ENCODE results near the gene TTN.

The TTN gene

GRCh38 chr2:178689808-178690207, 117.4 kb downstream of the TTN start:
- TF ChIP-seq CTCF (conservative IDR thresholded peaks at IDR 0.05; ENCODE audit: low read depth, low read length) = no peak
- DNase-seq (ENCODE audit: low read depth) = no peak
- H3K4me3 ChIP-seq (ENCODE audit: low read depth, low read length) = no peak overlapping the region

GRCh38 chr2:178683877-178684276, 123.3 kb downstream of the TTN start:
- H3K4me3 ChIP-seq (ENCODE audit: low read depth, low read length) = no peak overlapping the region
- no peak for DNase-seq (ENCODE audit: low read depth)
- TF ChIP-seq CTCF (conservative IDR thresholded peaks at IDR 0.05; ENCODE audit: low read depth, low read length) = no peak

GRCh38 chr2:178681081-178681480, 126.1 kb downstream of the TTN start:
- DNase-seq (ENCODE audit: low read depth) = no peak
- no peak for TF ChIP-seq CTCF (conservative IDR thresholded peaks at IDR 0.05; ENCODE audit: low read depth, low read length)
- H3K4me3 ChIP-seq (ENCODE audit: low read depth, low read length) = no peak overlapping the region

- no peak overlapping the region for H3K4me3 ChIP-seq (ENCODE audit: low read depth, low read length)
Measured at GRCh38 chr2:178679891-178680290, 127.3 kb downstream of the TTN start.

GRCh38 chr2:178677599-178677998, 129.6 kb downstream of the TTN start:
- no peak overlapping the region for H3K4me3 ChIP-seq (ENCODE audit: low read depth, low read length)
- DNase-seq (ENCODE audit: low read depth) = no peak
- no peak for TF ChIP-seq CTCF (conservative IDR thresholded peaks at IDR 0.05; ENCODE audit: low read depth, low read length)

More at GRCh38 chr2:178679891-178680290, 127.3 kb downstream of the TTN start:
- DNase-seq (ENCODE audit: low read depth) = no peak
- TF ChIP-seq CTCF (conservative IDR thresholded peaks at IDR 0.05; ENCODE audit: low read depth, low read length) = no peak

- no peak for DNase-seq (ENCODE audit: low read depth)
- no peak overlapping the region for H3K4me3 ChIP-seq (ENCODE audit: low read depth, low read length)
- no peak for TF ChIP-seq CTCF (conservative IDR thresholded peaks at IDR 0.05; ENCODE audit: low read depth, low read length)
Measured at GRCh38 chr2:178676046-178676445, 131.2 kb downstream of the TTN start.

GRCh38 chr2:178674122-178674521, 133.1 kb downstream of the TTN start:
- no peak for DNase-seq (ENCODE audit: low read depth)
- no peak overlapping the region for H3K4me3 ChIP-seq (ENCODE audit: low read depth, low read length)
- no peak for TF ChIP-seq CTCF (conservative IDR thresholded peaks at IDR 0.05; ENCODE audit: low read depth, low read length)
